ENCODE results near the gene IGFL4. TPM values are rescaled to one million over a fixed set of nuclear protein-coding genes. Genes with fewer than 3 reads are reported as not detected.

IGFL4 gene
- total and polyA plus RNA-seq, 2 experiments from 2014 or later, result 0.83 to 1.1 TPM

GRCh38 chr19:45998834-45999233 is 42.0 kb downstream of the IGFL4 start:
- Histone ChIP-seq H3K36me3 (replicated peaks; ENCODE audit: insufficient read depth, low read depth) (no peaks in the 10 kb centered on the region), H3K4me2 (no peak overlapping the region), H3K4me1 (ENCODE audit: insufficient read depth) (peaks cover 7% of the 10 kb centered on the region), H3K27ac (no peak overlapping the region), H3K9me2 (replicated peaks; ENCODE audit: insufficient read depth) (no peaks in the 10 kb centered on the region), H2AFZ (no peak overlapping the region), H3K79me2 (no peaks in the 10 kb centered on the region), H3K9me3 (ENCODE audit: low read depth) (no peaks in the 10 kb centered on the region), H3K4me3 (no peak overlapping the region), H4K20me1 (ENCODE audit: insufficient read depth, poor library complexity, severe bottlenecking) (no peaks in the 10 kb centered on the region), H3K27me3 (peaks cover 8% of the 10 kb centered on the region)
- DNase-seq (ENCODE audit: low spot score), result no peak
- 99% methylated on average over 4 of the region's 4 CpGs for WGBS (ENCODE audit: low lambda C conversion rate, missing lambda C conversion rate)
- no peak for TF ChIP-seq EZH2 (IDR thresholded peaks at IDR 0.05; ENCODE audit: borderline replicate concordance)
- TF ChIP-seq, protein P1, sequence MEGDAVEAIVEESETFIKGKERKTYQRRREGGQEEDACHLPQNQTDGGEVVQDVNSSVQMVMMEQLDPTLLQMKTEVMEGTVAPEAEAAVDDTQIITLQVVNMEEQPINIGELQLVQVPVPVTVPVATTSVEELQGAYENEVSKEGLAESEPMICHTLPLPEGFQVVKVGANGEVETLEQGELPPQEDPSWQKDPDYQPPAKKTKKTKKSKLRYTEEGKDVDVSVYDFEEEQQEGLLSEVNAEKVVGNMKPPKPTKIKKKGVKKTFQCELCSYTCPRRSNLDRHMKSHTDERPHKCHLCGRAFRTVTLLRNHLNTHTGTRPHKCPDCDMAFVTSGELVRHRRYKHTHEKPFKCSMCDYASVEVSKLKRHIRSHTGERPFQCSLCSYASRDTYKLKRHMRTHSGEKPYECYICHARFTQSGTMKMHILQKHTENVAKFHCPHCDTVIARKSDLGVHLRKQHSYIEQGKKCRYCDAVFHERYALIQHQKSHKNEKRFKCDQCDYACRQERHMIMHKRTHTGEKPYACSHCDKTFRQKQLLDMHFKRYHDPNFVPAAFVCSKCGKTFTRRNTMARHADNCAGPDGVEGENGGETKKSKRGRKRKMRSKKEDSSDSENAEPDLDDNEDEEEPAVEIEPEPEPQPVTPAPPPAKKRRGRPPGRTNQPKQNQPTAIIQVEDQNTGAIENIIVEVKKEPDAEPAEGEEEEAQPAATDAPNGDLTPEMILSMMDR (IDR thresholded peaks at IDR 0.05; ENCODE audit: poor library complexity), result no peak
- TF ChIP-seq EZH2phosphoT487 (IDR thresholded peaks at IDR 0.05; ENCODE audit: low read depth, severe bottlenecking, unreplicated experiment), result no peak

DNA sequence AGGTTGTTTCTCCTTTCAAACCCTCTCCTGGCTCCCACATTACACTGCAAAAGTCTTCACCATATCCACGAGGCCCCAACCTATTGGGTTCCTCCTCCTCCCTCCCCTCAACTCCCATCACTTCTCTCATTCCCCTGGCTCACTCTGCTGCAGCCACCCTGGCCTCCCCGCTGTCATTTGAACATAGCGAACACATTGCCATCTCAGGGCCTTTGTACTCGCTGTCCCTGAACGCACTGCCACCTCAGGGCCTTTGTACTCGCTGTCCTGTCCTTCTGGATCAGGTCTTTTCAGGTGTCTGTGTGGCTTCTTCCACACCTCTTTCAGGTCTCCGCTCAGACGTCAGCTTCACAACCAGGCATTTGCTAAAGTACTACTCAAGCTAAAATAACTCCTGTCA is 43.9 kb downstream of the IGFL4 start:
- no peak overlapping the region for H3K4me2 ChIP-seq
- no peak overlapping the region for H3K4me3 ChIP-seq
- no peak for TF ChIP-seq EZH2 (IDR thresholded peaks at IDR 0.05; ENCODE audit: borderline replicate concordance)
- TF ChIP-seq EZH2phosphoT487 (IDR thresholded peaks at IDR 0.05; ENCODE audit: low read depth, severe bottlenecking, unreplicated experiment), result no peak
- TF ChIP-seq, protein P1 (IDR thresholded peaks at IDR 0.05; ENCODE audit: poor library complexity), result no peak
- no peak overlapping the region for H3K27ac ChIP-seq
- no peaks in the 10 kb centered on the region for H4K20me1 ChIP-seq (ENCODE audit: insufficient read depth, poor library complexity, severe bottlenecking)
- H3K9me2 ChIP-seq (replicated peaks; ENCODE audit: insufficient read depth), result no peaks in the 10 kb centered on the region
- H3K9me3 ChIP-seq (ENCODE audit: low read depth), result no peaks in the 10 kb centered on the region
- peaks cover 7% of the 10 kb centered on the region for H3K4me1 ChIP-seq (ENCODE audit: insufficient read depth)
- no peaks in the 10 kb centered on the region for H3K36me3 ChIP-seq (replicated peaks; ENCODE audit: insufficient read depth, low read depth)
- peaks cover 8% of the 10 kb centered on the region for H3K27me3 ChIP-seq
- DNase-seq (ENCODE audit: low spot score), result no peak
- H3K79me2 ChIP-seq, result no peaks in the 10 kb centered on the region
- 84% methylated on average over 8 of the region's 8 CpGs for WGBS (ENCODE audit: low lambda C conversion rate, missing lambda C conversion rate)
- H2AFZ ChIP-seq, result no peak overlapping the region

GRCh38 chr19:45995715-45996385 is 45.0 kb downstream of the IGFL4 start:
- H3K9me3 ChIP-seq (ENCODE audit: low read depth), result no peaks in the 10 kb centered on the region
- no peaks in the 10 kb centered on the region for H4K20me1 ChIP-seq (ENCODE audit: insufficient read depth, poor library complexity, severe bottlenecking)
- H3K27me3 ChIP-seq, result peaks cover 8% of the 10 kb centered on the region
- H3K4me2 ChIP-seq, result peak overlapping the region; percentile 84
- 17% methylated on average over 13 of the region's 13 CpGs for WGBS (ENCODE audit: low lambda C conversion rate, missing lambda C conversion rate)
- no peaks in the 10 kb centered on the region for H3K9me2 ChIP-seq (replicated peaks; ENCODE audit: insufficient read depth)
- H2AFZ ChIP-seq, result peak overlapping the region; percentile 12
- no peak overlapping the region for H3K27ac ChIP-seq
- TF ChIP-seq EZH2 (IDR thresholded peaks at IDR 0.05; ENCODE audit: borderline replicate concordance), result no peak
- TF ChIP-seq, protein P1 (IDR thresholded peaks at IDR 0.05; ENCODE audit: poor library complexity), result no peak
- TF ChIP-seq EZH2phosphoT487 (IDR thresholded peaks at IDR 0.05; ENCODE audit: low read depth, severe bottlenecking, unreplicated experiment), result no peak
- no peak for DNase-seq (ENCODE audit: low spot score)
- H3K4me1 ChIP-seq (ENCODE audit: insufficient read depth), result peaks cover 7% of the 10 kb centered on the region
- H3K79me2 ChIP-seq, result no peaks in the 10 kb centered on the region
- H3K4me3 ChIP-seq, result peak overlapping the region; percentile 43
- H3K36me3 ChIP-seq (replicated peaks; ENCODE audit: insufficient read depth, low read depth), result no peaks in the 10 kb centered on the region

Data from hepatocyte (in vitro differentiated cells).